ENCODE measurements around the gene SLC16A8. TPM values are rescaled to one million over a fixed set of nuclear protein-coding genes. Genes with fewer than 3 reads are reported as not detected.

Gene SLC16A8, protein sequence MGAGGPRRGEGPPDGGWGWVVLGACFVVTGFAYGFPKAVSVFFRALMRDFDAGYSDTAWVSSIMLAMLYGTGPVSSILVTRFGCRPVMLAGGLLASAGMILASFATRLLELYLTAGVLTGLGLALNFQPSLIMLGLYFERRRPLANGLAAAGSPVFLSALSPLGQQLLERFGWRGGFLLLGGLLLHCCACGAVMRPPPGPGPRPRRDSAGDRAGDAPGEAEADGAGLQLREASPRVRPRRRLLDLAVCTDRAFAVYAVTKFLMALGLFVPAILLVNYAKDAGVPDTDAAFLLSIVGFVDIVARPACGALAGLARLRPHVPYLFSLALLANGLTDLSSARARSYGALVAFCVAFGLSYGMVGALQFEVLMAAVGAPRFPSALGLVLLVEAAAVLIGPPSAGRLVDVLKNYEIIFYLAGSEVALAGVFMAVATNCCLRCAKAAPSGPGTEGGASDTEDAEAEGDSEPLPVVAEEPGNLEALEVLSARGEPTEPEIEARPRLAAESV
- 0.29 TPM in 1 of 2 replicates, not detected in the other for total RNA-seq

GRCh38 chr22:38083931-38084631 lies at the start of gene SLC16A8:
Gene SLC16A8 (minus strand): TSS chr22:38084184. CDS start chr22:38082873, 1,311 bp downstream.

GRCh38 chr22:38110008-38110862 lies 26.3 kb upstream of the SLC16A8 start, which contains the start of gene BAIAP2L2:
Gene BAIAP2L2 (minus strand): TSS chr22:38110684. CDS start chr22:38110525, 159 bp downstream.

GRCh38 chr22:38056969-38057891 lies 26.8 kb downstream of the SLC16A8 start, which contains the start of gene PICK1:
Gene PICK1 (plus strand): TSS chr22:38057404. CDS start chr22:38057810, 406 bp downstream.

Other genes starting within 250 kb of the SLC16A8 start
- gene ANKRD54, start 239.8 kb downstream of the SLC16A8 start, total RNA-seq: 41.8 and 44.3 TPM in 2 replicates
- gene EIF3L, start 234.8 kb downstream of the SLC16A8 start, total RNA-seq: 369 and 415 TPM in 2 replicates
- gene MICALL1, start 177.9 kb downstream of the SLC16A8 start, total RNA-seq: 22.8 and 31.4 TPM in 2 replicates
- under 0.01 and 0.89 TPM in 2 replicates for gene C22orf23, start 130.6 kb downstream of the SLC16A8 start, total RNA-seq
- gene POLR2F, start 130.5 kb downstream of the SLC16A8 start, total RNA-seq: 67.3 and 114 TPM in 2 replicates
- gene SOX10, start 99.6 kb downstream of the SLC16A8 start, total RNA-seq: not detected in 2 replicates
- 11.8 and 17.7 TPM in 2 replicates for gene PICK1, start 26.8 kb downstream of the SLC16A8 start, total RNA-seq
- gene BAIAP2L2, start 26.5 kb upstream of the SLC16A8 start, total RNA-seq: 27.3 and 38.6 TPM in 2 replicates
- gene PLA2G6, start 97.6 kb upstream of the SLC16A8 start, total RNA-seq: 11.0 and 11.3 TPM in 2 replicates
- 25.9 and 26.2 TPM in 2 replicates for gene MAFF, start 117.8 kb upstream of the SLC16A8 start, total RNA-seq
- 51.0 and 54.4 TPM in 2 replicates for gene TMEM184B, start 188.8 kb upstream of the SLC16A8 start, total RNA-seq
- 116 and 152 TPM in 2 replicates for gene CSNK1E, start 233.2 kb upstream of the SLC16A8 start, total RNA-seq

Data from myometrial cell (primary cell).